GM12891 (cell line): ENCODE results near the gene SMYD3.

Source experiments
- POLR2AphosphoS5 ChIP-seq: IDR thresholded peaks from 2 replicates; pipeline ENCODE4 v1.6.1; 2011; ENCODE audit warnings: low read depth, low read length, control low read depth
- TAF1 ChIP-seq: IDR thresholded peaks from 2 replicates; pipeline ENCODE4 v1.6.1; 2011; ENCODE audit warnings: low read depth, low read length, control low read depth

- TF ChIP-seq TAF1 (no peak), POLR2AphosphoS5 (no peak)
Observed at GRCh38 chr1:245898581-245898980, 608.5 kb downstream of the SMYD3 start.
